Cardiac fibroblast (primary cell): ENCODE data around the gene WLS.

ENCODE experiments used
- DNase-seq, 2 donors: peaks; one replicate each; pipeline versions ENCODE4 v3.0.0 to v3.0.0-alpha.2; 2010; ENCODE audit warnings: low read depth in 2 of 2
- H3K4me3 ChIP-seq, 2 donors: replicated peaks in 1 of 2; 1 replicate in 1 of 2; 2 replicates in 1 of 2; pipeline ENCODE4 v1.5.1; 2011; ENCODE audit warnings: low read depth in 2 of 2, low read length in 2 of 2, mild to moderate bottlenecking in 2 of 2, moderate library complexity in 1 of 2
- CTCF ChIP-seq: IDR thresholded peaks from one replicate; pipeline ENCODE4 v1.5.1; 2011; ENCODE audit warnings: low read depth, mild to moderate bottlenecking, low read length, inconsistent platforms

The WLS gene

GRCh38 chr1:68237040-68237439 lies 4.7 kb upstream of the WLS start:
- DNase-seq = no peak
- no peak for TF ChIP-seq CTCF
- H3K4me3 ChIP-seq = no peak overlapping the region

GRCh38 chr1:68234094-68234493 lies 1.8 kb upstream of the WLS start:
- no peak for DNase-seq
- TF ChIP-seq CTCF = no peak
- no peak overlapping the region for H3K4me3 ChIP-seq

- H3K4me3 ChIP-seq = peak overlapping the region; percentile 64 to 81
- no peak for TF ChIP-seq CTCF
- no peak for DNase-seq
These were observed 879 bp upstream of the WLS start for GRCh38 chr1:68233202-68233601.

- DNase-seq = peak; percentile 77 to 83
- H3K4me3 ChIP-seq = peak overlapping the region; percentile 64 to 81
- no peak for TF ChIP-seq CTCF
These were observed 565 bp downstream of the WLS start for GRCh38 chr1:68231627-68232288.

GRCh38 chr1:68230901-68231626 lies 1.3 kb downstream of the WLS start:
- TF ChIP-seq CTCF = no peak
- DNase-seq = peak in 1 of 2 donors; percentile 40
- H3K4me3 ChIP-seq = peak overlapping the region; percentile 64 to 81

- TF ChIP-seq CTCF = no peak
- peak overlapping the region; percentile 64 to 81 for H3K4me3 ChIP-seq
- peak; percentile 48 to 64 for DNase-seq
These were observed 1.9 kb downstream of the WLS start for GRCh38 chr1:68230484-68230802.
